AML-193 (cell line): Measurements from ENCODE around the gene MYL12B.
"Not testable (repeated sequence)": the region's sequence is repeated elsewhere in the genome, so short reads cannot be mapped to it uniquely, and the experiment has no call there.

Source experiments
- DNase-seq, 2 experiments: peaks; one replicate each; lab custom pipeline; 2025; lab: John Stamatoyannopoulos, UW

Gene MYL12B

GRCh38 chr18:3261373-3262233 lies at the start of gene MYL12B:
Gene MYL12B (plus strand): TSS chr18:3262133. CDS start chr18:3272899, 10,766 bp downstream.
- DNase-seq = peak; percentile 64

- DNase-seq = no peak
These were observed 49.3 kb upstream of the MYL12B start for GRCh38 chr18:3212657-3213056.

- peak; percentile 30 to 36 for DNase-seq
These were observed 48.5 kb upstream of the MYL12B start for GRCh38 chr18:3213300-3214059.

GRCh38 chr18:3214855-3215637 lies 46.9 kb upstream of the MYL12B start:
- no peak for DNase-seq

GRCh38 chr18:3216987-3217386 lies 44.9 kb upstream of the MYL12B start:
- DNase-seq = no peak

- DNase-seq = no peak
These were observed 43.8 kb upstream of the MYL12B start for GRCh38 chr18:3217948-3218647.

- DNase-seq = no peak
These were observed 43.1 kb upstream of the MYL12B start for GRCh38 chr18:3218819-3219218.

- DNase-seq = no peak
These were observed 42.7 kb upstream of the MYL12B start for GRCh38 chr18:3219241-3219630.

GRCh38 chr18:3219631-3220335 lies 42.1 kb upstream of the MYL12B start, which contains the start of gene MYOM1:
Gene MYOM1 (minus strand): TSS chr18:3219968. CDS start chr18:3215223, 4,745 bp downstream.
- DNase-seq = no peak

GRCh38 chr18:3220868-3221267 lies 41.1 kb upstream of the MYL12B start:
- not testable (repeated sequence) for DNase-seq

- no peak for DNase-seq
These were observed 40.4 kb upstream of the MYL12B start for GRCh38 chr18:3221496-3221895.

GRCh38 chr18:3223356-3223755 lies 38.6 kb upstream of the MYL12B start:
- DNase-seq = no peak

- no peak for DNase-seq
These were observed 37.7 kb upstream of the MYL12B start for GRCh38 chr18:3224223-3224622.

GRCh38 chr18:3225588-3225987 lies 36.3 kb upstream of the MYL12B start:
- DNase-seq = no peak

- no peak for DNase-seq
These were observed 35.9 kb upstream of the MYL12B start for GRCh38 chr18:3226048-3226447.

GRCh38 chr18:3230401-3231334 lies 31.3 kb upstream of the MYL12B start:
- DNase-seq = no peak

- no peak for DNase-seq
These were observed 28.9 kb upstream of the MYL12B start for GRCh38 chr18:3233004-3233403.

GRCh38 chr18:3233433-3234168 lies 28.3 kb upstream of the MYL12B start:
- DNase-seq = no peak

GRCh38 chr18:3234457-3234856 lies 27.5 kb upstream of the MYL12B start:
- no peak for DNase-seq
